ENCODE data around the gene PLCL1. TPM values are rescaled to one million over a fixed set of nuclear protein-coding genes. Genes with fewer than 3 reads are reported as not detected.

PLCL1 gene
- total RNA-seq, 3 donors from 2014 or later (not counting 1 experiment from before 2014, with no cell fraction given), result 0.86 to 2.8 (median 1.1) TPM

GRCh38 chr2:198144660-198145059 lies 340.3 kb downstream of the PLCL1 start:
- Histone ChIP-seq H3K9me3 (ENCODE audit: control insufficient read depth, insufficient read depth, low read length) (no peaks in the 10 kb centered on the region), H3K4me3 (ENCODE audit: low read length) (no peak overlapping the region), H3K27ac (ENCODE audit: low read length) (no peak overlapping the region), H3K36me3 (ENCODE audit: control insufficient read depth, insufficient read depth, low read length) (no peaks in the 10 kb centered on the region), H3K4me1 (ENCODE audit: control insufficient read depth, insufficient read depth, low read length) (no peaks in the 10 kb centered on the region), H3K27me3 (ENCODE audit: control insufficient read depth, insufficient read depth, low read length) (no peaks in the 10 kb centered on the region)
- Mint-ChIP-seq H3K4me1 (no peaks in the 10 kb centered on the region), H3K27ac (no peak overlapping the region), H3K4me3 (no peak overlapping the region), H3K27me3 (ENCODE audit: low read depth in 2 of 2) (no peaks in the 10 kb centered on the region), H3K36me3 (no peaks in the 10 kb centered on the region), H3K9me3 (no peaks in the 10 kb centered on the region)
- 9% methylated on average over 3 of the region's 3 CpGs for WGBS (ENCODE audit: insufficient coverage)
- no peak for ATAC-seq
- DNase-seq, result no peak
- no peak for TF ChIP-seq CTCF (IDR thresholded peaks at IDR 0.05)
- intact Hi-C loops (cut with micrococcal nuclease), result no loop called here

- TF ChIP-seq CTCF (IDR thresholded peaks at IDR 0.05), result no peak
- DNase-seq (no peak), ATAC-seq (no peak)
- no peaks in the 10 kb centered on the region for H3K36me3 Mint-ChIP-seq
- no peaks in the 10 kb centered on the region for H3K9me3 Mint-ChIP-seq
- Histone ChIP-seq H3K27me3 (ENCODE audit: control insufficient read depth, insufficient read depth, low read length) (no peaks in the 10 kb centered on the region), H3K4me1 (ENCODE audit: control insufficient read depth, insufficient read depth, low read length) (no peaks in the 10 kb centered on the region), H3K27ac (ENCODE audit: low read length) (no peak overlapping the region), H3K36me3 (ENCODE audit: control insufficient read depth, insufficient read depth, low read length) (no peaks in the 10 kb centered on the region), H3K9me3 (ENCODE audit: control insufficient read depth, insufficient read depth, low read length) (no peaks in the 10 kb centered on the region), H3K4me3 (ENCODE audit: low read length) (no peak overlapping the region)
- H3K4me1 Mint-ChIP-seq, result no peaks in the 10 kb centered on the region
- H3K27ac Mint-ChIP-seq, result no peak overlapping the region
- whole genome bisulfite sequencing (ENCODE audit: insufficient coverage), result 84% methylated on average over 3 of the region's 3 CpGs
- H3K4me3 Mint-ChIP-seq, result no peak overlapping the region
- H3K27me3 Mint-ChIP-seq (ENCODE audit: low read depth in 2 of 2), result no peaks in the 10 kb centered on the region
- intact Hi-C loops (cut with micrococcal nuclease), result no loop called here
Observed at GRCh38 chr2:198146346-198146940, 342.1 kb downstream of the PLCL1 start.

- Histone ChIP-seq H3K4me1 (ENCODE audit: control insufficient read depth, insufficient read depth, low read length) (no peaks in the 10 kb centered on the region), H3K27ac (ENCODE audit: low read length) (no peak overlapping the region), H3K4me3 (ENCODE audit: low read length) (no peak overlapping the region), H3K27me3 (ENCODE audit: control insufficient read depth, insufficient read depth, low read length) (no peaks in the 10 kb centered on the region), H3K36me3 (ENCODE audit: control insufficient read depth, insufficient read depth, low read length) (no peaks in the 10 kb centered on the region), H3K9me3 (ENCODE audit: control insufficient read depth, insufficient read depth, low read length) (no peaks in the 10 kb centered on the region)
- Mint-ChIP-seq H3K9me3 (peaks cover 2 to 5% of the 10 kb centered on the region in 2 donors), H3K27me3 (ENCODE audit: low read depth in 2 of 2) (no peaks in the 10 kb centered on the region), H3K36me3 (no peaks in the 10 kb centered on the region), H3K4me3 (no peak overlapping the region), H3K4me1 (no peaks in the 10 kb centered on the region), H3K27ac (no peak overlapping the region)
- ATAC-seq, result no peak
- intact Hi-C loops (cut with micrococcal nuclease), result no loop called here
- DNase-seq, result no peak
- no peak for TF ChIP-seq CTCF (IDR thresholded peaks at IDR 0.05)
Observed at GRCh38 chr2:198157314-198157713, 352.9 kb downstream of the PLCL1 start.

GRCh38 chr2:198161151-198161550 lies 356.8 kb downstream of the PLCL1 start:
- intact Hi-C loops (cut with micrococcal nuclease), result no loop called here
- H3K9me3 ChIP-seq (ENCODE audit: control insufficient read depth, insufficient read depth, low read length), result no peaks in the 10 kb centered on the region
- Mint-ChIP-seq H3K27ac (no peak overlapping the region), H3K9me3 (peaks cover 5 to 8% of the 10 kb centered on the region in 2 donors), H3K27me3 (ENCODE audit: low read depth in 2 of 2) (no peaks in the 10 kb centered on the region), H3K36me3 (no peaks in the 10 kb centered on the region), H3K4me3 (no peak overlapping the region), H3K4me1 (no peaks in the 10 kb centered on the region)
- no peak overlapping the region for H3K4me3 ChIP-seq (ENCODE audit: low read length)
- DNase-seq, result no peak
- TF ChIP-seq CTCF (IDR thresholded peaks at IDR 0.05), result no peak
- no peak for ATAC-seq
- H3K36me3 ChIP-seq (ENCODE audit: control insufficient read depth, insufficient read depth, low read length), result no peaks in the 10 kb centered on the region
- H3K27me3 ChIP-seq (ENCODE audit: control insufficient read depth, insufficient read depth, low read length), result no peaks in the 10 kb centered on the region
- no peaks in the 10 kb centered on the region for H3K4me1 ChIP-seq (ENCODE audit: control insufficient read depth, insufficient read depth, low read length)
- no peak overlapping the region for H3K27ac ChIP-seq (ENCODE audit: low read length)
